H1 (cell line): ENCODE data around the gene SH3RF2. TPM values are rescaled to one million over a fixed set of nuclear protein-coding genes. Genes with fewer than 3 reads are reported as not detected.

ENCODE experiments used
- CTCF ChIA-PET: fragments of 300-600 bp; sonication (Branson Sonifier 250); formaldehyde crosslinking; loops from one replicate; lab custom pipeline; 2021; ENCODE audit not compliant: partially characterized antibody; lab: Charles Lee
- POLR2A ChIA-PET: fragments of 300-600 bp; sonication (Branson Sonifier 250); formaldehyde crosslinking; loops from one replicate; lab custom pipeline; 2021; ENCODE audit warnings: inconsistent platforms; ENCODE audit not compliant: partially characterized antibody; lab: Charles Lee
- DNase-seq, 2 experiments: peaks; one replicate each; pipeline versions ENCODE4 v3.0.0 to v3.0.0-alpha.2; 2010 to 2022; ENCODE audit warnings: low spot score in 2 of 2, low read depth in 1 of 2, mixed read lengths in 1 of 2
- FAIRE-seq: peaks from 2 replicates; lab custom pipeline; 2011; peaks lifted over from hg19 to GRCh38; lab: Jason Lieb, UNC
- H2AFZ ChIP-seq: 2 replicates; pipeline ENCODE4 v1.8.1; 2012; ENCODE audit warnings: low read length, inconsistent platforms
- H2AK5ac ChIP-seq: 2 replicates; pipeline ENCODE4 v1.6.1; 2013; ENCODE audit warnings: low read depth, low read length
- H2BK120ac ChIP-seq: replicated peaks from 2 replicates; pipeline ENCODE3; 2013; ENCODE audit warnings: low read depth, low read length, inconsistent platforms
- H2BK12ac ChIP-seq: 2 replicates; pipeline ENCODE4 v1.6.1; 2013; ENCODE audit warnings: low read depth, low read length
- H2BK15ac ChIP-seq: 2 replicates; pipeline ENCODE4 v1.6.1; 2013; ENCODE audit warnings: low read length
- H2BK20ac ChIP-seq: 2 replicates; pipeline ENCODE4 v1.6.1; 2013; ENCODE audit warnings: low read length
- H2BK5ac ChIP-seq: 2 replicates; pipeline ENCODE4 v1.6.1; 2013; ENCODE audit warnings: low read depth, low read length
- H3K14ac ChIP-seq: 2 replicates; pipeline ENCODE4 v1.6.1; 2013; ENCODE audit warnings: inconsistent platforms; ENCODE audit not compliant: insufficient read length
- H3K18ac ChIP-seq: 2 replicates; pipeline ENCODE4 v1.6.1; 2013; ENCODE audit warnings: low read length; ENCODE audit errors: extremely low read depth
- H3K23ac ChIP-seq: 2 replicates; pipeline ENCODE4 v1.6.1; 2013; ENCODE audit warnings: inconsistent platforms; ENCODE audit not compliant: insufficient read length
- H3K23me2 ChIP-seq: 2 replicates; pipeline ENCODE4 v1.6.1; 2013; ENCODE audit warnings: low read depth, low read length
- H3K27ac ChIP-seq: 2 replicates; pipeline ENCODE4 v1.6.1; 2011; ENCODE audit warnings: low read depth, low read length, inconsistent platforms
- H3K27me3 ChIP-seq, 4 experiments: replicated peaks in 1 of 4; 1 replicate in 1 of 4; 2 replicates in 3 of 4; pipeline versions ENCODE4 v1.6.1 to v1.8.1; 2011 to 2013; ENCODE audit warnings: low read length in 3 of 4, mild to moderate bottlenecking in 3 of 4, inconsistent platforms in 2 of 4, mixed read lengths in 2 of 4, moderate library complexity in 1 of 4; ENCODE audit not compliant: control insufficient read depth in 3 of 4, insufficient read depth in 3 of 4; ENCODE audit errors: extremely low read depth in 1 of 4
- H3K36me3 ChIP-seq, 4 experiments: 2 replicates each; pipeline versions ENCODE4 v1.6.1 to v1.8.1; 2011 to 2013; ENCODE audit warnings: mild to moderate bottlenecking in 4 of 4, low read length in 3 of 4, moderate library complexity in 2 of 4, control low read depth in 1 of 4, inconsistent platforms in 1 of 4; ENCODE audit not compliant: insufficient read depth in 4 of 4, control insufficient read depth in 2 of 4
- H3K4ac ChIP-seq: replicated peaks from 2 replicates; pipeline ENCODE3; 2013; ENCODE audit warnings: low read length, low read depth, mixed read lengths, inconsistent platforms; ENCODE audit not compliant: insufficient read length
- H3K4me1 ChIP-seq, 4 experiments: replicated peaks in 1 of 4; 1 replicate in 1 of 4; 2 replicates in 3 of 4; pipeline versions ENCODE4 v1.6.1 to v1.8.1; 2011 to 2013; ENCODE audit warnings: low read length in 3 of 4, inconsistent platforms in 2 of 4, mixed read lengths in 1 of 4; ENCODE audit not compliant: insufficient read depth in 4 of 4, control insufficient read depth in 3 of 4
- H3K4me2 ChIP-seq, 2 experiments: 2 replicates each; pipeline versions ENCODE4 v1.6.1 to v1.8.1; 2011 to 2013; ENCODE audit warnings: low read depth in 2 of 2, low read length in 2 of 2, control low read depth in 1 of 2, inconsistent platforms in 1 of 2, mild to moderate bottlenecking in 1 of 2; ENCODE audit not compliant: insufficient read depth in 1 of 2
- H3K4me3 ChIP-seq, 4 experiments: fragments of 200-600, 300-600 bp in 1 of 4; sonication (generic), shearing (Covaris generic), sonication (Bioruptor Twin) in 1 of 4; 2 replicates each; pipeline versions ENCODE4 v1.5.1 to v1.8.1; 2011 to 2016; ENCODE audit warnings: low read length in 4 of 4, low read depth in 3 of 4, control low read depth in 2 of 4, inconsistent platforms in 2 of 4, mild to moderate bottlenecking in 2 of 4, mixed read lengths in 1 of 4, moderate library complexity in 1 of 4; ENCODE audit not compliant: insufficient read depth in 2 of 4; ENCODE audit errors: extremely low read depth in 1 of 4
- H3K56ac ChIP-seq: replicated peaks from 2 replicates; pipeline ENCODE3; 2013; ENCODE audit warnings: low read depth, mild to moderate bottlenecking, mixed read lengths, low read length, inconsistent platforms; ENCODE audit not compliant: insufficient read length
- H3K79me1 ChIP-seq: 2 replicates; pipeline ENCODE4 v1.6.1; 2013; ENCODE audit warnings: low read depth, low read length, control low read depth
- H3K79me2 ChIP-seq, 2 experiments: 2 replicates each; pipeline versions ENCODE4 v1.6.1 to v1.8.1; 2012 to 2013; ENCODE audit warnings: low read length in 2 of 2, mild to moderate bottlenecking in 2 of 2, inconsistent platforms in 1 of 2; ENCODE audit not compliant: insufficient read depth in 2 of 2, control insufficient read depth in 1 of 2
- H3K9ac ChIP-seq, 4 experiments: replicated peaks in 1 of 4; 1 replicate in 1 of 4; 2 replicates in 3 of 4; pipeline versions ENCODE4 v1.6.1 to v1.8.1; 2011 to 2013; ENCODE audit warnings: low read depth in 3 of 4, low read length in 3 of 4, control low read depth in 2 of 4, mild to moderate bottlenecking in 2 of 4, moderate library complexity in 2 of 4, inconsistent platforms in 1 of 4; ENCODE audit errors: extremely low read depth in 1 of 4
- H3K9me3 ChIP-seq, 2 experiments: 2 replicates each; pipeline versions ENCODE4 v1.6.1 to v1.8.1; 2012 to 2013; ENCODE audit warnings: mild to moderate bottlenecking in 2 of 2, moderate library complexity in 2 of 2, control low read depth in 1 of 2, inconsistent platforms in 1 of 2, low read depth in 1 of 2, low read length in 1 of 2, mixed read lengths in 1 of 2; ENCODE audit not compliant: insufficient read depth in 2 of 2
- H4K20me1 ChIP-seq, 2 experiments: replicated peaks in 1 of 2; 2 replicates each; pipeline versions ENCODE3 to v1.8.1; 2011 to 2013; ENCODE audit warnings: inconsistent platforms in 2 of 2, low read length in 2 of 2, mild to moderate bottlenecking in 1 of 2; ENCODE audit not compliant: insufficient read depth in 2 of 2, control insufficient read depth in 1 of 2
- H4K5ac ChIP-seq: 2 replicates; pipeline ENCODE4 v1.6.1; 2013; ENCODE audit warnings: low read length, low read depth, mixed read lengths, inconsistent platforms; ENCODE audit not compliant: insufficient read length
- H4K8ac ChIP-seq: 2 replicates; pipeline ENCODE4 v1.8.0; 2013; ENCODE audit warnings: mild to moderate bottlenecking, moderate library complexity, low read length, inconsistent platforms; ENCODE audit not compliant: insufficient read depth; ENCODE audit errors: extremely low read depth
- H4K91ac ChIP-seq: replicated peaks from 2 replicates; pipeline ENCODE3; 2013; ENCODE audit warnings: low read length, mixed read lengths, inconsistent platforms; ENCODE audit not compliant: insufficient read length
- CREB1 ChIP-seq: IDR thresholded peaks from 2 replicates; pipeline ENCODE4 v1.6.1; 2012; ENCODE audit warnings: inconsistent platforms
- EGR1 ChIP-seq: IDR thresholded peaks from 2 replicates; pipeline ENCODE4 v1.6.1; 2011; ENCODE audit warnings: low read depth, low read length, borderline replicate concordance
- JUN ChIP-seq: IDR thresholded peaks from 2 replicates; pipeline ENCODE4 v1.6.1; 2011; ENCODE audit warnings: low read depth, mild to moderate bottlenecking, improper control_type of control experiment, low read length
- RFX5 ChIP-seq: IDR thresholded peaks from 2 replicates; pipeline ENCODE4 v1.6.1; 2011; ENCODE audit warnings: low read depth, low read length, improper control_type of control experiment, borderline replicate concordance
- RNF2 ChIP-seq: fragments of 200-900, 300-1000 bp; sonication (generic); IDR thresholded peaks from 2 replicates; pipeline ENCODE4 v1.7.1; 2016; ENCODE audit warnings: borderline replicate concordance, low read depth, mild to moderate bottlenecking, antibody characterized with exemption, low read length; ENCODE audit not compliant: poor library complexity, severe bottlenecking; ENCODE audit errors: missing control alignments
- RXRA ChIP-seq: IDR thresholded peaks from 2 replicates; pipeline ENCODE4 v1.6.1; 2011; ENCODE audit warnings: low read depth, mild to moderate bottlenecking, low read length, moderate library complexity; ENCODE audit not compliant: insufficient read depth
- SIRT6 ChIP-seq: IDR thresholded peaks from one replicate; pipeline ENCODE4 v1.7.1; 2012; ENCODE audit warnings: low read length, inconsistent platforms
- WGBS, 2 experiments: shearing (Covaris generic) in 1 of 2; methylation state at CpG; one replicate each; pipeline versions ENCODE4 v1.1.6 to v1.1.7; 2013 to 2015; ENCODE audit warnings: low lambda C conversion rate in 2 of 2, mixed read lengths in 2 of 2, inconsistent platforms in 1 of 2, low coverage in 1 of 2, missing lambda C conversion rate in 1 of 2; ENCODE audit not compliant: insufficient replicate concordance in 2 of 2, insufficient coverage in 1 of 2, insufficient read length in 1 of 2; ENCODE audit errors: extremely low coverage in 1 of 2, missing lambda C conversion rate in 1 of 2; 5-methylcytosine and 5-hydroxymethylcytosine counted together
- polyA plus RNA-seq, 7 experiments: library from polyadenylated mRNA; depleted of rRNA in 3 of 7; stranded (reverse) in 5 of 7; unstranded in 2 of 7; fragments of >200 nt in 5 of 7; fragments of 200-250 nt in 2 of 7; gene quantifications; 1 replicate in 5 of 7; 2 replicates in 1 of 7; 4 replicates in 1 of 7; pipeline versions ENCODE4 v1.2.1 to v1.2.3, GENCODE V29; 2011 to 2013; ENCODE audit warnings: missing spikeins in 2 of 7, mixed read lengths in 2 of 7
- total RNA-seq: library from RNA; stranded (reverse); fragmentation: NEBNext Ultra II Directional; extraction: Animal tissue kit (Norgen Biotek cat#: 25700); gene quantifications from 2 replicates; pipeline ENCODE4 v1.2.1, GENCODE V29; 2021

Gene SH3RF2
- total and polyA plus RNA-seq, 2 of the 8 experiments (the other 6 are each of a cell fraction or from before 2014, with no cell fraction given) = 0.80 to 0.95 TPM

DNA sequence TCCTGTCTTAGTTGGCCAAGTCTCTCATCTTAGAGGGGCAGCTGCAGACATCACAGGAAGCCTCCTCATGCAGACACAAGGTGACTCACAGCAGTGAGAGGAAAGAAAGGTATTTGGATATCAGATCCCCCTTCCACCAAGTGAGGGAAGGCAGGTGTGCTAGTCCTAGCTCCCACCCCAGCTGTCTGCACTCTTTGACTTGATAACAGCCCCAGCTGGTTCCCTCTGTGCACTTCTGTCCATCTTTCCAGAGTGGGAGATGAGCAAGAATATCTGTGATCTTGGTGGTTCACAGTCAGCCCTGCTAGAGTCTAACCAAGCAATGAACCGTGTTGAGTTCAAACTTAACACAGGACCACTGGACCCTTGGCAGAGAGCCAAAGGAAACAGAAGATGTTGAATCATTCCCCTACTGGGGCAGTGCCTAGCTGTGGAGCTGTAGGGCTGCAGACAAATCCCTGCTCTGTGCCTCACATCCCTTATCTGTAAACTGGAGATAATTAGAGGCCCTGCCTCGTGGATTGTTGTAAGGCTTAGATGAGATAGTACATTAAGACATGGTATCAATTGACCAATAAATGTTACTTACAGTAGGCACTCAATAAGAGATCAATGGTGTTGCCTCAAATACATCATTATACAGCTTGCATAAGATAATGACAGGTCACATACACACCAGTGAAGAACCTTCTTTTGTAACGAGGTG, 39.1 kb downstream of the SH3RF2 start:
- H3K9me3 ChIP-seq = peaks cover 0 to 2% of the 10 kb centered on the region in 2 experiments; a peak in 1 of 4 replicates
- H2BK15ac ChIP-seq = no peak overlapping the region; the same call in 1 of the 2 replicates
- no peak overlapping the region for H2BK20ac ChIP-seq
- H3K9ac ChIP-seq = no peak overlapping the region
- no peaks in the 10 kb centered on the region for H3K23me2 ChIP-seq
- no peak overlapping the region for H3K4me2 ChIP-seq
- H3K14ac ChIP-seq = no peak overlapping the region
- no peak overlapping the region for H4K91ac ChIP-seq
- no peak overlapping the region for H3K4me3 ChIP-seq
- no peak overlapping the region for H4K5ac ChIP-seq
- TF ChIP-seq EGR1 (no peak), SIRT6 (no peak), CREB1 (no peak), RXRA (no peak), JUN (no peak), RFX5 (no peak), RNF2 (no peak)
- H2BK12ac ChIP-seq = no peak overlapping the region
- H3K18ac ChIP-seq = no peak overlapping the region
- H3K4me1 ChIP-seq = peaks cover 0 to 4% (median 1%) of the 10 kb centered on the region in 4 experiments; a peak in 2 of 7 replicates
- H2AK5ac ChIP-seq = no peak overlapping the region
- no peak overlapping the region for H2BK120ac ChIP-seq
- no peak overlapping the region for H2BK5ac ChIP-seq
- no peaks in the 10 kb centered on the region for H3K79me2 ChIP-seq
- FAIRE-seq (no peak), DNase-seq (no peak)
- no peak overlapping the region for H3K23ac ChIP-seq
- 87% methylated on average over 3 of the region's 3 CpGs; no CpG with 5 or more reads in 1 of the 2 experiments for WGBS, 2 experiments
- H4K8ac ChIP-seq = no peak overlapping the region
- no peak overlapping the region for H2AFZ ChIP-seq
- no peak overlapping the region for H3K27ac ChIP-seq
- ChIA-PET POLR2A (no interaction called here), CTCF (interaction anchor here (0.6 to 3.2 kb wide), 10 partner anchors 11 to 88 kb away, joined by 3 to 15 read pairs (median 3); no protein-coding TSS in a partner anchor)
- H3K36me3 ChIP-seq = no peaks in the 10 kb centered on the region
- no peak overlapping the region for H3K4ac ChIP-seq
- no peaks in the 10 kb centered on the region for H3K79me1 ChIP-seq
- H4K20me1 ChIP-seq = no peaks in the 10 kb centered on the region
- H3K56ac ChIP-seq = no peak overlapping the region
- H3K27me3 ChIP-seq = no peaks in the 10 kb centered on the region
